H4 (cell line): Measurements from ENCODE around the gene CDON. TPM values are rescaled to one million over a fixed set of nuclear protein-coding genes. Genes with fewer than 3 reads are reported as not detected.
A peak's percentile ranks its signal among the peaks of the same experiment; 100 is the strongest.
"Not testable (repeated sequence)": the region's sequence is repeated elsewhere in the genome, so short reads cannot be mapped to it uniquely, and the experiment has no call there.

ENCODE experiments used
- DNase-seq: peaks from one replicate; pipeline ENCODE4 v3.0.0-alpha.2; 2015; ENCODE audit warnings: low spot score
- total RNA-seq: library from RNA; depleted of rRNA; stranded (reverse); fragments of >200 nt; shearing (Covaris generic); gene quantifications from 2 replicates; pipeline ENCODE4 v1.2.3, GENCODE V29; 2014; rRNA removed

CDON gene
- total RNA-seq, 1 experiment from 2014 or later: 13.4 TPM

- no peak for DNase-seq
These were observed 138.2 kb downstream of the CDON start for GRCh38 chr11:125924384-125925007.

GRCh38 chr11:125923633-125924032 lies 139.0 kb downstream of the CDON start:
- DNase-seq: no peak

- DNase-seq: peak; percentile 68
These were observed 139.6 kb downstream of the CDON start for GRCh38 chr11:125923012-125923579.

GRCh38 chr11:125922156-125922555 lies 140.5 kb downstream of the CDON start:
- no peak for DNase-seq

- no peak for DNase-seq
These were observed 141.6 kb downstream of the CDON start for GRCh38 chr11:125921042-125921441.

- DNase-seq: no peak
These were observed 144.4 kb downstream of the CDON start for GRCh38 chr11:125918140-125918840.

- no peak for DNase-seq
These were observed 145.9 kb downstream of the CDON start for GRCh38 chr11:125916683-125917347.

GRCh38 chr11:125914601-125915000 lies 148.1 kb downstream of the CDON start:
- not testable (repeated sequence) for DNase-seq

GRCh38 chr11:125910226-125910849 lies 152.3 kb downstream of the CDON start:
- DNase-seq: no peak

Other genes starting within 250 kb of the CDON start
- not detected in 2 replicates for gene PATE4, start 229.6 kb downstream of the CDON start, total RNA-seq
- gene HYLS1, start 175.2 kb downstream of the CDON start, total RNA-seq: 14.0 and 18.2 TPM in 2 replicates
- 19.3 and 21.2 TPM in 2 replicates for gene PUS3, start 159.7 kb downstream of the CDON start, total RNA-seq
- not detected in 2 replicates for gene DDX25, start 158.4 kb downstream of the CDON start, total RNA-seq
- gene VSIG10L2, start 116.8 kb downstream of the CDON start, total RNA-seq: not detected in 2 replicates
- 17.7 and 20.3 TPM in 2 replicates for gene RPUSD4, start 148.8 kb upstream of the CDON start, total RNA-seq
- 41.8 and 46.5 TPM in 2 replicates for gene FAM118B, start 148.9 kb upstream of the CDON start, total RNA-seq
- gene SRPRA, start 206.0 kb upstream of the CDON start, total RNA-seq: 144 and 145 TPM in 2 replicates
- 29.0 and 40.3 TPM in 2 replicates for gene FOXRED1, start 206.3 kb upstream of the CDON start, total RNA-seq
- 1.8 and 3.9 TPM in 2 replicates for gene TIRAP, start 220.2 kb upstream of the CDON start, total RNA-seq
- 25.9 and 36.9 TPM in 2 replicates for gene DCPS, start 241.2 kb upstream of the CDON start, total RNA-seq